HG03139 (cell line): ENCODE results near the gene DEDD2.
"Not testable (repeated sequence)": the region's sequence is repeated elsewhere in the genome, so short reads cannot be mapped to it uniquely, and the experiment has no call there.

Source experiments
- ATAC-seq: cut with Tn5 transposase; IDR thresholded peaks from one replicate; pipeline ENCODE4 v1.9.1; 2021; ENCODE audit not compliant: unreplicated experiment

Gene DEDD2, protein sequence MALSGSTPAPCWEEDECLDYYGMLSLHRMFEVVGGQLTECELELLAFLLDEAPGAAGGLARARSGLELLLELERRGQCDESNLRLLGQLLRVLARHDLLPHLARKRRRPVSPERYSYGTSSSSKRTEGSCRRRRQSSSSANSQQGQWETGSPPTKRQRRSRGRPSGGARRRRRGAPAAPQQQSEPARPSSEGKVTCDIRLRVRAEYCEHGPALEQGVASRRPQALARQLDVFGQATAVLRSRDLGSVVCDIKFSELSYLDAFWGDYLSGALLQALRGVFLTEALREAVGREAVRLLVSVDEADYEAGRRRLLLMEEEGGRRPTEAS

DNA sequence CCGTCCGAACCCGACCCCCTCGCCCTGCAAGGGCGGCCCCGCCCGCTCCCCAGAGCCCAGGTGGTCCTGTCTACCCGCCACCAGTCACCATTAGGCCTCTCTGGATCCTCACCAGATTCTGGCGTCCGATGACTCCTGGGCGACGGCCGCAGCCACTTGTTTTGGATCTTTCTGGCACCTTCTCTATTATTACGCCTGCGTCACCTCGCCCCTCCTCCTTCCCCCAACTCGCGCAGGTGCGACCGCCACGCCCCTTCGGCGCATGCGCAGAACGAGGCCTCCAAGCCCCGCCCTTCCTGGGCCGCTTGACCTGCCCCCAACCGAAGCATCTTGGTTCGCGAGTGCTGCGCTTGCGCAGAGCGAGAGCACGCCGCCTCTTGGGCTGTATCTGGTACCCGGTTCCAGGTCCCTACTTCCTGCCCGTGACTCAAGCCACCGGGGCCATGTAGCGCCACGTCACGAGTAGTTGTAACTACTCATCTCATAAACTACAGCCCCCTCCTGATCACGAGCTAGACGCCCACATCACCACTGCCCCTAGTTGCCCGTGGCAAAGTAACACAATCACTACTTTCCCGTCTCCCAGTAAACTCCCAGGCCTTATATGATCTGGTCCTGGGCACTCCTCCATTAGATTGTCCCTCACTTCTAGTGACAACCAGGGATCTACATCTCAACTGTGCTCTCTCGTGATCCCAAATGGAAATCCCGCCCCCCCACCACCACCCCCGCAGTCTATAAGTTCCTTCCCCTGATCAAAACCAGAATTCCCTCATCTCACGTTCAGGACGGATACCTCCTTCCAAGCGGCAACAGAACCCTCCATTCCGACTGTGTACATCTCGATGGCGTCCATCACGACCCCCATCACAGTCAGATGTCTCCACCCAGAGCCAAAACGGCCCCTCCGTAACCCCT lies at the start of gene DEDD2:
Gene DEDD2 (minus strand): TSS at position 158 of the 918 bp plus-strand sequence. CDS start 670 bp downstream, outside the sequence.
- ATAC-seq = peak; percentile 56

DNA sequence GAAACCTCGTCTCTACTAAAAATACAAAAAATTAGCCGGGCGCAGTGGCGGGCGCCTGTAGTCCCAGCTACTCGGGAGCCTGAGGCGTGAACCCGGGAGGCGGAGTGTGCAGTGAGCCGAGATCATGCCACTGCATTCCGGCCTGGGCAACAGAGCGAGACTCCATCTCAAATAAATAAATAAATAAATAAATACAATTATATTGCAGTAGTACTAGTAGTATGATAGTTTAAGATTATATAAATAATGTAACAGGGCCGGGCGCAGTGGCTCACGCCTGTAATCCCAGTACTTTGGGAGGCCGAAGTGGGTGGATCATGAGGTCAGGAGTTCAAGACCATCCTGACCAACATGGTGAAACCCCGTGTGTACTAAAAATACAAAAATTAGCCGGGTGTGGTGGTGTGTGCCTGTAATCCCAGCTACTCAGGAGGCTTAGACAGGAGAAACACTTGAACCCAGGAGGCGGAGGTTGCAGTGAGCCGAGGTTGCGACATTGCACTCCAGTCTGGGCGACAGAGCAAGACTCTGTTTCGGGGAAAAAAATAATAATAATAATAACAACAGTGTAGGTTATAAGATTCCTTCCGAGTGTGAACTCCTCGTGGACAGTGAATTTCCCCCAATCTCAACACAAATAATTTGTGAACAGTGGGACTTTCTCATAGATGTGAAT lies 49.6 kb upstream of the DEDD2 start:
- not testable (repeated sequence) for ATAC-seq

DNA sequence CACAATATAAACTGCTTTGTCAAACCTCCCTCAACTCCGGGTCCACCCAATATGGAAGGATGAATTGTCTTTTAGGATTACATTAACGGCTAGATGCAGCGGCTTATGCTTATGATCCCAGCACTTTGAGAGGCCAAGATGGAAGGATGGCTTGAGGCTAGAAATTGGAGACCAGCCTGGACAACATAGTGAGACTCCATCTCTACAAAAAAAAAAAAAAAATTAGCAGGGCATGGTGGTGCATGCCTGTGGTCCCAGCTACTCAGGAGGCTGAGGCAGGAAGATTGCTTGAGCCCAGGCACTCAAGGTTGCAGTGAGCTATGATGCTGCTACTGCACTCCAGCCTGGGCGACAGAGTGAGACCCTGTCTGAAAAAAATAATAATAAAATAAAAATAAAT lies 48.6 kb upstream of the DEDD2 start:
- not testable (repeated sequence) for ATAC-seq

DNA sequence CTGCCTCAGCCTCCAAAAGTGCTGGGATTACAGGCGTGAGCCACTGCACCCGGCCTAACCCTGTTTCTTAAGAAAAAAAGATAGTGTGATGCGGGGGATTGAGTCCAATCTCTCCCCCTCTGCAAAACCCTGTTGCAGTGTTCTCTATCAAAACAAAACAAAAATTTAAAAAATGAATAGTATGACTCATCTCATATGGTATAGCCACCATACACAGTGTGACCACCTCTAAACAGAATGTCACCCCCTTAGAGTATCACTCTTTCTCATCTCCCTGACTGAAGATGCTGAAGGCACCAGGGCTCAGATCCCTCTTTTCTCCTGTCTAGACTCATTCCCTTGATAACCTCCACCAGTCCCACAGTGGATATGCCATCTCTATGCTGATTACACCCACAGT lies 44.3 kb upstream of the DEDD2 start:
- ATAC-seq = no peak

DNA sequence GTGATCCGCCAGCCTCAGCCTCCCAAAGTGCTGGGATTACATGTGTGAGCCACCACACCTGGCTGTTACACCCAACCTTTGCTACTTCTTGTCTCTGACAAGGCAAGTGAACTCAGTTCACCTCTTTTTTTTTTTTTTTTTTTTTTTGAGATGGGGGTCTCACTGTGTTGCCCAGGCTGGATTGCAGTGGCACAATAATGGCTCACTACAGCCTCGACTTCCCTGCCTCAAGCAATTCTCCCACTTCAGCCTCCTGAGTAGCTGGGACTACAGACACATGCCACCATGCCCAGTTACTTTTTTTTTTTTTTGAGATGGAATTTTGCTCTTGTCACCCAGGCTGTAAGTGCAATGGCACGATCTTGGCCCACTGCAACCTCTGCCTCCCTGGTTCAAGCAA lies 40.4 kb upstream of the DEDD2 start:
- ATAC-seq = not testable (repeated sequence)

DNA sequence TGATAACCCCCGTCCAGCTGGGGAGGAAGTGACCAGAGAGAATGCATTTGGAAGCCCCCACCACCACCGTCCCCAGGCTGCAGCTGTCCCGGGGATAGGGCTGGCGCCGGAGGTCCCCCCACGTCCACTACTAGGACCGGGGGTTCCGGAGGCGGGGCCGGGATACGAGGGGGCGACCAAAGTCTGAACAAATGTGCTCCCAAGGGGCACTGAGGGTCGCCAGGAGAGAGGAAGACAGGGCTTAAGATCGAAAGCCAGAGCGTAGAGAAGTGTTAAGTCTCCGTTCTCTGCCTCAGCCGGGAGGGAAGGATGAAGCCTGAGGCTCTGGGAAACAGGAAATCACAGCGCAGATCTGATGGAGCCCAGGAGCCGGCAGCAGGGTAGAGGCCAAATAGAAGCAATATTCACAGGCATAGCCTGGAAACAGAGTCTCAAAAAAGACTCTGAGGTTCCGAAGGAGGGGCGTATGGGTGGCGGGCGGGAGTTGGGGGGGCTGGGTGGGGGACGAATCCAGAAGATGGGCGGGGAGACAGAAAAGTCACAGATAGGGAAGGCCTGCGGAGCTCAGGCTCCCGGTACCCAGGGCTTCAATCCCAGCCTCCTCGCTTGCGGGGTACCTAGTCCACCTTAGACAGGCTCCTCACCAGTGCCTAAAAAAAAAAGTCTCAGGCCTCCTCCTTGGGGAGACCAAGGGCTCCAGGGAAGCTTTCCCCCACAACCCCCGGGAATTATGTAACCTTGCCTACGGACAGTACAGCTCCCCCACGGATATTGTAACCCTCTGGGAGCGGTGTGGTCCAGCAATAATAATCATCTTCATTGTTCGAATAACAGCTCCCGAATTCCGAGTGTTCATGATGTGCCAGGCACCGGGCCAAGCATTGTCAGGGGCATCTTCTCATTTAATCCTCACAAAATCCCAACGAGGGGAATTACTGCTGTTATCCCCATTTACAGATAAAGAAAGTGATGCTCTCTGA lies 38.6 kb upstream of the DEDD2 start:
- no peak for ATAC-seq

DNA sequence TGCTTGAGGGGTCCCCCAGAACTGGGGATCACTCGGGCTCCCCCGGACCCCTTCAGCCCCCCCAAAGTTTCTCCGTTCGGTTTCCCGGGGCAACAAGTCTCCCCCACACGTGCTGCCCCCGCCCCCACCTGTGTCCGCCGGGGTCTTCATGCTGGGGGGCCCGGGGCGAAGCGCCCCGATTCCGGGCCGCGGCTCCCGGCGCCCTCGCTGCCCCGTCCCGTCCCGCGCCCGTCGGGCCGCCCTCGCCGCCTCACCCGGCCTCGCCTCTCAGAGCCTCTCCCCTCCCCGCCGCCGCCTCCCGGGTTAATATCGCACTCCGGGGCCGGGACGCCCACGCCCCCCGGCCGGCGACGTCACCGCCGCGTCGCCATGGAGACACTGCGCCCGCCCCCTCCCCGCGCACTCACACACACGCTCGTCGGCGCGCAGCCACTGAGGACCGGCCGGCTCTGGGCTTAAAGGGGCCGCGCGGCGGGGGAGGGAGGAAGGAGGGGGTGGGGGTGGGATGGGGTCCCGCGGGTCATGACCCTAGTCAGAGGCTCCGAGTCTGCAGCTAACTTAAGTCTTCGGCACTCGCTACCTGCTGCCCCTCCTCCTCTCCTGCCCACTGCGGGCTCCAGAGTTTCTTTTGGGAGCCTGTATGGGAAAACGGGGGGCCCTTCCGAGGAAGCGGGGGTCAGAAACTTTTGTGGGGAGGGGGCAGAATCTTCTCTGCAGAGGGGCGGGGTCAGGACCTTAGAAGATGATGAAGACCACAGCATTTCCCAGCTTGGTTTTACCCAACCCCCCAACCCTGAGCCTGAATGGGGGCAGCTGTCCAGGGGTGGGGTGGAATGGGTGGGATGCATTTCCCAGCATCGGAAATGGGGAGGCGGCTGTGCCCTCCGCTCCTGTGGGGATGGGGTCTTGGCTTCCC lies 37.6 kb upstream of the DEDD2 start, which contains the start of gene ERF:
Gene ERF (minus strand): TSS at position 279 of the 916 bp plus-strand sequence. CDS start 129 bp downstream, at position 150.
- ATAC-seq = peak; percentile 52

DNA sequence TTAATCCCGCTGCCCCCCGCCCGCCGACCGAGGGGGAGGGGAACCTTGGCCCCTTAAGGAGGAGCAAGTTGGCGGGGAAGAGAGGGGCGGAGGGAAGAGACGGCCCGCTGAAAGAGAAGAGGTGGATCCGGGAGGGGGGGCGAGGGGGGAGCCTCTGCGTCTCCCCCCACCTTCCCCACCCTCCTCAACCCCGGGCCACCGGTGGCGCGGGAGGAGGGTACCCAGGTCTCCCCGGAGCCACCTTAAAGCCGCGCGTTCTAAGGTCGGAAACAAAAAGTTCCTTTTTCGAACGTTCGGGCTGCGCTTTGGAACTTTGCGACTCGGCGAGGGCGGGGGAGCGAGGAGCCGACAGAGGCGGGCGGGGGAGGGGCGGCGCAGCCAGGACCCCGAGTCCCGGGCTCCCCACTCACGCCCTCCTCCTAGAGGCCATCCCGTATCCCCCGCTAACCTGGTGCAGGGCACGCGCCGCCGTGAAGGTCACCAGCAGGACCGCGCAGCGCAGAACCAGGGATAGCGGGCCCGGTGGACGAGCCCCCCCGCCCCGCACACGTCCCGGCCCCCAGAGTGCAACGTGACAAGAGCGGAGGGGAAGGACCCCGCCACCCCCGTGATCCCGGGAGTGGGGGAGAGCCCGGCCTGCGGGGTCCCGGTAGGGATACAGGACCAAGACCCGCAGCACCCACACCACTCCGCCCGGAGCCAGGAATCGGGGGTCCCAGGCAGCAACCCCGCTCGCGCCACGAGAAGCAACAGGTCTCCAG lies 36.8 kb upstream of the DEDD2 start:
- ATAC-seq = peak; percentile 18

DNA sequence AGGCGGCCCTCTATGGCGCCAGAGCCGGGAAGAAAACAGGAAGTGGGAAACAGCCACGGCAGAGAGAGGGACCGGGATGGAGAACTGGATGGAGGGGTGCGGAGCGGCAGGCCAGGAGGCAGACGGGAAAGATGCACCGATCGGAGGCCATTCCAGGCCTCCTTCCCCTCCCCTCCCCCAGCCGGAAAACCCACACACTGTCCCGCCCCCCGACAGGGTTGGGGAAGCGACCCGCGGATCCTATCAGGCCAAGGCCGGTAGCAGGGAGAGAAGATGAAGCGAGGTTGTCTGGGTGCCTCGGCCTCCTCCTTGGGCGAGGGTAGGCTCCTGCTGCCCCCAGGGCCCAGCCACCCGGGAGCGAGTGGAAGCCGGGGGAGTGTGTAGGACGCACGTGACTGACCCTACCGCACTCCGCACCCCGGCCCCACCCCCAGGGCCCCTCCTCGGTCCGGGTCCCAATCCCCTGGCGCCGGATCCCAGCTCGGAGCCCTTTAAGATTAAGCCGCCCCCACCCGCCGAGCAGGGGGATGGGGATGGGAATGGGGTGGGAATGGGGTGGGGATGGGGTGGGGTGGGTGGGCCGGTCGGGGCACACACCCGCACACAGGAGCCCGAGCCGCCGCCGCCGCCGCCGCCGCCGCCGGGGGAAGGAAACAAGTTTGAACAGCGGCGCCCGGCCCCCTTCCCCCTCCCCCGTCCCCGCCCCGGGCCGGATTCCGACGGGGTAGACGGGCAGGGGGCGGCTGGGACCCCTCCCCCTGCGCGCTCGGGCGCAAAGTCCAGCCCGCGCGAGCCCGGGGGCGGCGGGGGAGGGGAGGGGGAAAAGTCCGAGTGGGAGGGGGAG lies 36.0 kb upstream of the DEDD2 start:
- ATAC-seq = peak; percentile 17

DNA sequence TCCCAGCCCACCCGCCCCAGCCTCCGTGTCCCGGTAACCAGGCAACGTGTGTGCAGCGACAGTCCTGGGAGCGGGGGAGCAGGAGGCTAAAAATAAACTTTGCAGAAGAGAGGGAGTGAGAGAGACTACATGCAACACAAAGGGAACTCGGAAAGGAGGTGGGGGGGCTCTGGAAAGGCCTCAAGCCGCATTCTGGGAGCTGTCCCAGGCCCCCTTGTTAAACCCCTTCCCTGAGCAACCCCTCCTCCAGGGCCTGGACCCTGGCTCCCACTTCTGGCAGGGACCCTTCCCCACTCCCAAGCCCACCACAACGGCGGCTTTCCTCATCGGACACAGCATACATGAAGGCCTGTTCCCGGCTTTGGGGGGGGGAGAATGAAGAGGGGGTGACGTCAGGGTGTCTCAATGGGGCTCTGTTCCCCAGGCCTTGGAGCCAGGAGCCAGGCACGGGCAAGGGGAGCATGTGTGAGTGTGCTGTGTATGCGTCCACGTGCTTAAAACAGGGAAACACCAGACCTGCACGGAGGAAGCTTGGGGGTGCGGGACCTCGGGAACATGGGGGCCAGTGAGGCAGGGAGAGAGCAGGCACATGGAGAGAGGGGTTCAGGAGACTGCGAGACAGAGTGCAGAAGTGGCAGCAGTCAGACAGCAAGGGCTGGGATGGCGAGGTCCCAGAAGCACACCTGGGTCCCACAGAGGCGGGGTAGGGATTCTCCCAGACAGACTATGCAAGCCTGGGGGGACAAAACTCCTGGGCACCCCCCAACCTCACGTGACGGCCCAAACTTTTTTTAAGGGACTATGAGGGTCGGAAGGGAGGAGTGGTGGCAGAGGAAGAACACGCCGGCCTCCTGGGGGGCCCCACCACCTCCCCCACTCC lies 35.1 kb upstream of the DEDD2 start:
- ATAC-seq = no peak

DNA sequence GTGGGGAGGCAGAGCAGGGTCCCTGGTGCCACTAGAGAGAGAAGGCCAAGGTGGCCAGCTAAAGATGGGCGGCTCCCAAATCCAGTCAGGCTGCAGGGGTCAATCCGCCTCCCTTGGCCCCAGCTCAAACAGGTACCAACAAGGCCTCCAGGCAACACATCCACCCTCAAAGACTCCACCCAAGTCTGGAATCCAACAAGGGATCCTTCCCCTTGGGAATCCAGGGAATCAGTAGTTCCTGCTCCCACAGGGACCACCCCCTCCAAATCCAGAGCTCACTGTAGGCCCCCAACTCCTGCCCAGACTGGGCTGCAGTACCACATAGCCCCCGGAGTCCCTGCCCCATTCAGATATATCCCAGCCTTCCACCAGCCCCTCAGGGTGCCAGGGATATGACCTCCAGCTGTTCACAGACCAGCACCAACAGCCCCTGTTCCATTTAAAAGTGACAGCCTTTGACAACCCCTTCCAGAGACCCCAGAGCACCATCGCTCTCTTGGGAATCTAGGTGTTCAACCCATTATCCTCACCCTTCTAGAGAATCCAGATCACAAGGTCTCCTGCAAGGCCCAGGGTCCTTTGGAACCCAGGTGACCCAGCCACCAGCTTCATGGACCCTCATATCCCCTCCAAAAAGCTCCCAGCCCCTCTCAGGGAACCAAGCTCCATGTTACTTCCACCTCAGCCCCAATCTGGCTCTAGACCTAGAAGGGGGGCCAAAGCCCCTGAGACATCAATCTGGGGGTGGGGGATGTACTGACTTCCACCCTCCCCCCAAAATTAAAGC lies 34.3 kb upstream of the DEDD2 start:
- no peak for ATAC-seq

DNA sequence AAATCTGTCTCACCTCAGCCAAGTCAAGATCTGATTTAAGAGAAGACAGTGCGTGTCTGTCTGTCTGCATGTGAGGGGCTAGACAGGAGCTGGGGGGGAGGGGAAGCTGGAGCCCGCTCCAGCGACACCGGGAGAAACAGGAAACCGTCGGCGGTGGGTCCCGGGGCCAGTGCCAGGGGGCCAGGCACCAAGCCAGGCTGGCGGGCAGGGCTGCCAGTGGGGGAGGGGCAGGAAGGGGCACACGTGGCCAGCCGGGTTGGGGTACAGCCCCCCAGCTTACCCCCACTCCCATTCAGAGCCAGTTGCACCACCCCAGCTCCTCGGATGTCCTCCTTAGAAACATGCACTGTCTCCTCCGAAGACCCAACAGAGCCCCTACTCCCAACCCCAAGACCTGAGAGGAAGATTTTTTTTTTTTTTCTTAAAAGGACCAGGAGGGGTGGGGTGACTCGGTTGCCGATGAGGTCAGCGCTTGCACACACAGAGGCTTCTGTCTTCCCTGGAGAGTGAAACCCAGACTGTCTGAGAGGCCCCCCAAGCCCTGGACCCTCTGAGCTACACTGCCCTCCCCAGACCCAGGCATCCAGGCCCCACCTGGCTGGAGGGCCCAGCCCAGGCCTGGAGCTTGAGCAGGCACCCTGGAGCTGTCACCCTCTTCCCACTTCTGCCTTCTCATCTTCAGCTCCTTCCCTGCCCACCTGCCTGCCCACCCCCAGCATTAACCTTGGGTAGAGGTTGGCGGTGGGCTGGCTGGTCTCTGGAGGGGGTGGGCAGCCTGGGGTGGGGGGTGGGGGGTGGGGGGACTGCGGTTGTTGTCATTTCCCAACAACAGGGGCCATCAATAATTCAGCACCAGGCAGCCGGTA lies 33.4 kb upstream of the DEDD2 start:
- no peak for ATAC-seq

DNA sequence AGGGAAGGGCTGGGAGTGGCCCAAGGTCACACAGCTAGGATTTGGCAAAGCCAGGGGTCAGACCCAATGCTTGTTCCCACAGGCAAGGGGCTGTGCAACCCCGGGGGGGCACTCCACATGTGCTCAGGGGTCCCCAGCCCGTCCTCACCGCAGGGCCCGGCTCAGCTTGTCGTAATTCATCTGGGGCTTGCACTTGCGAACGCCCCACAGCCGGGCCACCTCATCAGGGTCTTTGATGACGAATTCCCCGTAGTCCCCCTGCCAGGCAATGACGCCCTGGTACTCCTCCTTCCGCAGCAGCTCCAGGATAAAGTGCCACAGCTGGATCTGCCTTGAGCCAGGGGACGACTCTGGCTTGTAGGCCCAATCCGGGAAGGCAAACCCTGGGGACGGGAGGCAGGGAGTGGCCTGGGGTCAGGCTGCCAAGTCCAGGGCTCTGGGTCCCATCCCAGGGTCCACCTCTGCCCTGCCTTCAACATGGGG lies 32.7 kb upstream of the DEDD2 start:
- no peak for ATAC-seq

DNA sequence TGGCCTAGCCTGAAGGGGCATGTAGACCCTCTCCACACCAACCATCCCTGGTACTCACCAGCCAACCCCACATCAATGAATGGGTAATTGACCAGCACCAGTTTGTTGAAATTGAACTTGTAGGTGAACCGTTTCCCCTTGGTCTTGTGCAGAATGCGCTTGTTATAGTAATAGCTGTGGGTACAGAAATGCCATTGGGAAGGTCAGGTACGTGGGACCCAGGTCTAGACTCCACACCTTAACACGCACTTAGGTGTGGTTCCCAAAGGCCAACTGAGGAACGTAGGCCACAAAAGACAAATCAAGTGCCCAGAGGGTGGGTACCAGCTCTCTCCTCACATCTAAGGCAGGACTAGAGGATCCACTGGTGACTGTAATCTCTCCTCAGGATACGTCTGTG lies 32.3 kb upstream of the DEDD2 start:
- ATAC-seq = no peak
